H9 (cell line): Measurements from ENCODE around the gene TRAF3. TPM values are rescaled to one million over a fixed set of nuclear protein-coding genes. Genes with fewer than 3 reads are reported as not detected.

ENCODE experiments used
- DNase-seq: peaks from one replicate; pipeline ENCODE4 v3.0.0-alpha.2; 2017
- H2AFZ ChIP-seq: one replicate; pipeline ENCODE4 v1.6.1; 2013; ENCODE audit warnings: mild to moderate bottlenecking, low read length, control low read depth, moderate library complexity
- H2AK5ac ChIP-seq: 2 replicates; pipeline ENCODE4 v1.6.1; 2013; ENCODE audit warnings: low read length, control low read depth, mixed read lengths; ENCODE audit not compliant: insufficient read length
- H2BK120ac ChIP-seq: one replicate; pipeline ENCODE4 v1.6.1; 2013; ENCODE audit warnings: low read depth, mild to moderate bottlenecking, low read length, control low read depth, inconsistent platforms; ENCODE audit not compliant: poor library complexity, severe bottlenecking
- H2BK12ac ChIP-seq: 2 replicates; pipeline ENCODE4 v1.6.1; 2013; ENCODE audit warnings: low read length, control low read depth, mixed read lengths, low read depth; ENCODE audit not compliant: insufficient read length
- H2BK15ac ChIP-seq: 2 replicates; pipeline ENCODE4 v1.6.1; 2013; ENCODE audit warnings: low read depth, low read length, control low read depth
- H2BK20ac ChIP-seq: one replicate; pipeline ENCODE4 v1.6.1; 2013; ENCODE audit warnings: low read depth, mild to moderate bottlenecking, low read length, control low read depth, inconsistent platforms; ENCODE audit not compliant: poor library complexity, severe bottlenecking
- H2BK5ac ChIP-seq: 2 replicates; pipeline ENCODE4 v1.6.1; 2013; ENCODE audit warnings: low read length, control low read depth, mixed read lengths; ENCODE audit not compliant: insufficient read length
- H3K14ac ChIP-seq: 2 replicates; pipeline ENCODE4 v1.6.1; 2013; ENCODE audit warnings: low read length, control low read depth; ENCODE audit not compliant: insufficient read depth
- H3K18ac ChIP-seq: 2 replicates; pipeline ENCODE4 v1.6.1; 2013; ENCODE audit warnings: low read depth, mild to moderate bottlenecking, mixed read lengths, low read length, control low read depth; ENCODE audit not compliant: insufficient read length
- H3K23ac ChIP-seq: 2 replicates; pipeline ENCODE4 v1.6.1; 2013; ENCODE audit warnings: low read length, control low read depth, mixed read lengths, low read depth; ENCODE audit not compliant: insufficient read length
- H3K23me2 ChIP-seq: 2 replicates; pipeline ENCODE4 v1.6.1; 2013; ENCODE audit warnings: low read depth, mild to moderate bottlenecking, mixed read lengths, low read length, control low read depth; ENCODE audit not compliant: insufficient read length, poor library complexity, severe bottlenecking
- H3K27ac ChIP-seq: 2 replicates; pipeline ENCODE4 v1.5.1; 2013; ENCODE audit warnings: low read length, control low read depth, mixed read lengths, low read depth; ENCODE audit not compliant: insufficient read length
- H3K27me3 ChIP-seq: 2 replicates; pipeline ENCODE4 v1.6.1; 2013; ENCODE audit warnings: low read length, control low read depth, inconsistent platforms; ENCODE audit not compliant: insufficient read depth
- H3K4ac ChIP-seq: 2 replicates; pipeline ENCODE4 v1.6.1; 2013; ENCODE audit warnings: low read depth, mild to moderate bottlenecking, control low read depth, inconsistent platforms, low read length, moderate library complexity
- H3K4me1 ChIP-seq: 2 replicates; pipeline ENCODE4 v1.6.1; 2013; ENCODE audit warnings: low read length, control low read depth, inconsistent platforms; ENCODE audit not compliant: insufficient read depth
- H3K4me2 ChIP-seq: 2 replicates; pipeline ENCODE4 v1.6.1; 2013; ENCODE audit warnings: low read length, control low read depth, mixed read lengths; ENCODE audit not compliant: insufficient read length, insufficient read depth
- H3K56ac ChIP-seq: 2 replicates; pipeline ENCODE4 v1.6.1; 2013; ENCODE audit warnings: low read depth, mild to moderate bottlenecking, mixed read lengths, low read length, control low read depth; ENCODE audit not compliant: insufficient read length
- H3K79me1 ChIP-seq: 2 replicates; pipeline ENCODE4 v1.6.1; 2013; ENCODE audit warnings: low read depth, mild to moderate bottlenecking, moderate library complexity, low read length, control low read depth, inconsistent platforms; ENCODE audit not compliant: insufficient read depth, poor library complexity, severe bottlenecking
- H3K79me2 ChIP-seq: 2 replicates; pipeline ENCODE4 v1.6.1; 2013; ENCODE audit warnings: low read length, control low read depth, inconsistent platforms; ENCODE audit not compliant: insufficient read depth
- H3K9ac ChIP-seq: 2 replicates; pipeline ENCODE4 v1.6.1; 2013; ENCODE audit warnings: low read length, control low read depth, mixed read lengths; ENCODE audit not compliant: insufficient read length; ENCODE audit errors: extremely low read depth
- H3K9me3 ChIP-seq: one replicate; pipeline ENCODE4 v1.6.1; 2013; ENCODE audit warnings: low read depth, low read length, inconsistent platforms; ENCODE audit not compliant: control insufficient read depth
- H3T11ph ChIP-seq: one replicate; pipeline ENCODE4 v1.6.1; 2013; ENCODE audit warnings: mild to moderate bottlenecking, low read length, control low read depth, inconsistent platforms
- H4K20me1 ChIP-seq: one replicate; pipeline ENCODE4 v1.6.1; 2013; ENCODE audit not compliant: control insufficient read depth, insufficient read length, insufficient read depth
- H4K5ac ChIP-seq: 2 replicates; pipeline ENCODE4 v1.6.1; 2013; ENCODE audit warnings: low read depth, mild to moderate bottlenecking, mixed read lengths, low read length, control low read depth; ENCODE audit not compliant: insufficient read length
- H4K8ac ChIP-seq: replicated peaks from 2 replicates; pipeline ENCODE4 v1.6.1; 2013; ENCODE audit warnings: low read length, control low read depth, mixed read lengths, low read depth; ENCODE audit not compliant: insufficient read length
- H4K91ac ChIP-seq: 2 replicates; pipeline ENCODE4 v1.6.1; 2013; ENCODE audit warnings: low read depth, mild to moderate bottlenecking, moderate library complexity, mixed read lengths, low read length, control low read depth; ENCODE audit not compliant: insufficient read length
- H3K27ac Mint-ChIP-seq, 3 experiments: 2 replicates in 2 of 3; 3 replicates in 1 of 3; pipeline ENCODE4 v1.8.0; 2020 to 2021; ENCODE audit warnings: mixed read lengths in 3 of 3, mild to moderate bottlenecking in 1 of 3, moderate library complexity in 1 of 3
- H3K27me3 Mint-ChIP-seq: 2 replicates; pipeline ENCODE4 v1.8.0; 2021; ENCODE audit warnings: low read depth, mild to moderate bottlenecking, moderate library complexity, mixed read lengths
- H3K36me3 Mint-ChIP-seq, 3 experiments: 2 replicates in 2 of 3; 3 replicates in 1 of 3; pipeline ENCODE4 v1.8.0; 2020 to 2021; ENCODE audit warnings: low read depth in 3 of 3, mixed read lengths in 3 of 3; ENCODE audit not compliant: insufficient read depth in 1 of 3
- H3K4me1 Mint-ChIP-seq, 2 experiments: 2 replicates each; pipeline ENCODE4 v1.8.0; 2020; ENCODE audit warnings: mixed read lengths in 2 of 2
- H3K4me3 Mint-ChIP-seq, 2 experiments: 2 replicates in 1 of 2; 3 replicates in 1 of 2; pipeline ENCODE4 v1.8.0; 2020 to 2021; ENCODE audit warnings: mild to moderate bottlenecking in 2 of 2, mixed read lengths in 2 of 2, moderate library complexity in 1 of 2
- H3K9me3 Mint-ChIP-seq, 2 experiments: 2 replicates in 1 of 2; 3 replicates in 1 of 2; pipeline ENCODE4 v1.8.0; 2020; ENCODE audit warnings: mild to moderate bottlenecking in 2 of 2, mixed read lengths in 2 of 2, moderate library complexity in 1 of 2
- WGBS: extraction: QIAGEN DNeasy Blood & Tissue Kit; methylation state at CpG from one replicate; pipeline ENCODE4 v1.1.7; 2013; ENCODE audit warnings: missing lambda C conversion rate, low lambda C conversion rate, mixed read lengths; ENCODE audit not compliant: insufficient read length; ENCODE audit errors: extremely low coverage; 5-methylcytosine and 5-hydroxymethylcytosine counted together
- total RNA-seq: library from RNA; stranded (reverse); gene quantifications from 2 replicates; pipeline ENCODE4 v1.2.1, GENCODE V29; 2021
- TF ChIP-seq, protein P1 (sequence below): fragments of 200-600 bp; sonication (generic); conservative IDR thresholded peaks from 3 replicates; pipeline ENCODE4 v1.8.0; 2021; ENCODE audit warnings: antibody characterized with exemption, mild to moderate bottlenecking

TRAF3 gene
- total RNA-seq, 1 experiment from 2014 or later, result 9.6 TPM

DNA sequence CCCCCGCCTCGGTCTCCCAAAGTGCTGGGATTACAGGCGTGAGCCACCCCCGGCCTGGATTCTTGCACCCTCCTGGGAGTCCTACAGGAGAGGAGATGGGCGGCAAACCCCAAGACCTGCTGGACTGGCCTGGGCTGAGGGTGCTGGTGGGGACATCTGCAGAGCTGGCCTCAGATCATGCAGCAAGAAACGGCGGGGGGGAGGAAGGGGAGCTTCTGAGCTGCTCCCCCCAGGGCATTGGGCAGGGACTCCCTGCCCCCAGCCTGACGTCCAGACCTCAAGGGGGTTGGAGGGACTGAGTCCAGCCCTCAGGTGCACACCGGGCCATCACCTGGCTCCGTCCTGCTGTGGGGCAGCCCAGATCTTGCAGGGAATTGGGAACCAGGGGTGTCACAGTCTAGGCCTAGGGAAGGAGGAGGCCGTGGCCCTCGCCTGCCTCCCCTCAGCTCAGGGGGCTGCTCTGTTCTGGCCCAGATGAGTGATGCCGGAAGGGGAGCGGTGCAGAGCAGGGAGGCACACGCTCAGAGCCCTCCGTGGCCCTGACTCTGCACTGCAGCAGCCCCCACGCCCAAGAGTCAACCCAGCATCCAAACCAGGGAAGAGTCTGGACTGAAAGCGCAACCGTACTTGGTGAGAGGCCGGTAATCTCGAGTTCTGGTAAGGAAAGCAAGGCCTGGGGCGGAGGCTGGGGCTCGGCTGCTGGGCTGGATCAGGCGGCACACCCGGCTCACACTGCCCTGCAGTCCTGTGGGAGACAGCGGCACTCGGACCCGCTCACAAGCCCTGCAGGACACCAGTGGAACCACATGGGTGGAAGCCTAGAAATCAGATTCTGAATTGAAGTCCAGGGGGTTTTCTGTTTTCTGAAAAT lies 136.3 kb downstream of the TRAF3 start:
- Mint-ChIP-seq H3K4me1 (peaks cover 0 to 2% of the 10 kb centered on the region in 2 experiments; a peak in 2 of 4 replicates), H3K27ac (peak overlapping the region in 2 of 3 experiments; percentile 83; a peak in 2 of 7 replicates), H3K4me3 (no peak overlapping the region; a peak in 1 of 5 replicates), H3K36me3 (peaks cover 0 to 2% (median 0%) of the 10 kb centered on the region in 3 experiments; a peak in 1 of 7 replicates), H3K27me3 (no peaks in the 10 kb centered on the region), H3K9me3 (no peaks in the 10 kb centered on the region)
- no peak overlapping the region for H2BK20ac ChIP-seq
- H4K5ac ChIP-seq, result no peak overlapping the region
- no peaks in the 10 kb centered on the region for H3K23me2 ChIP-seq
- H3K23ac ChIP-seq, result no peak overlapping the region
- H2AFZ ChIP-seq, result no peak overlapping the region
- H2AK5ac ChIP-seq, result no peak overlapping the region
- no peaks in the 10 kb centered on the region for H3K79me2 ChIP-seq
- H3K9ac ChIP-seq, result no peak overlapping the region
- no peak overlapping the region for H3K27ac ChIP-seq
- H2BK5ac ChIP-seq, result no peak overlapping the region
- TF ChIP-seq, protein P1, sequence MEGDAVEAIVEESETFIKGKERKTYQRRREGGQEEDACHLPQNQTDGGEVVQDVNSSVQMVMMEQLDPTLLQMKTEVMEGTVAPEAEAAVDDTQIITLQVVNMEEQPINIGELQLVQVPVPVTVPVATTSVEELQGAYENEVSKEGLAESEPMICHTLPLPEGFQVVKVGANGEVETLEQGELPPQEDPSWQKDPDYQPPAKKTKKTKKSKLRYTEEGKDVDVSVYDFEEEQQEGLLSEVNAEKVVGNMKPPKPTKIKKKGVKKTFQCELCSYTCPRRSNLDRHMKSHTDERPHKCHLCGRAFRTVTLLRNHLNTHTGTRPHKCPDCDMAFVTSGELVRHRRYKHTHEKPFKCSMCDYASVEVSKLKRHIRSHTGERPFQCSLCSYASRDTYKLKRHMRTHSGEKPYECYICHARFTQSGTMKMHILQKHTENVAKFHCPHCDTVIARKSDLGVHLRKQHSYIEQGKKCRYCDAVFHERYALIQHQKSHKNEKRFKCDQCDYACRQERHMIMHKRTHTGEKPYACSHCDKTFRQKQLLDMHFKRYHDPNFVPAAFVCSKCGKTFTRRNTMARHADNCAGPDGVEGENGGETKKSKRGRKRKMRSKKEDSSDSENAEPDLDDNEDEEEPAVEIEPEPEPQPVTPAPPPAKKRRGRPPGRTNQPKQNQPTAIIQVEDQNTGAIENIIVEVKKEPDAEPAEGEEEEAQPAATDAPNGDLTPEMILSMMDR, result no peak
- H3K4me2 ChIP-seq, result no peak overlapping the region
- H3K79me1 ChIP-seq, result no peaks in the 10 kb centered on the region
- H3K4ac ChIP-seq, result no peak overlapping the region
- no CpG with 5 or more reads among the region's 28 CpGs for WGBS
- H4K8ac ChIP-seq, result no peak overlapping the region
- no peak overlapping the region; the same call in 1 of the 2 replicates for H3K14ac ChIP-seq
- H3K56ac ChIP-seq, result no peak overlapping the region
- H2BK15ac ChIP-seq, result no peak overlapping the region
- DNase-seq, result no peak
- peaks cover 3% of the 10 kb centered on the region for H4K20me1 ChIP-seq
- H3K9me3 ChIP-seq, result no peaks in the 10 kb centered on the region
- no peak overlapping the region for H2BK12ac ChIP-seq
- H3K18ac ChIP-seq, result no peak overlapping the region
- H3K27me3 ChIP-seq, result no peaks in the 10 kb centered on the region
- no peak overlapping the region for H4K91ac ChIP-seq
- no peak overlapping the region for H2BK120ac ChIP-seq
- H3T11ph ChIP-seq, result no peak overlapping the region
- H3K4me1 ChIP-seq, result no peaks in the 10 kb centered on the region
